GM12874 (cell line): ENCODE data around the gene MYO5B.

Source experiments
- CTCF ChIP-seq: IDR thresholded peaks from 2 replicates; pipeline ENCODE4 v1.5.1; 2011; ENCODE audit warnings: low read depth, mild to moderate bottlenecking, control low read depth, low read length, moderate library complexity; ENCODE audit not compliant: insufficient read depth

Gene MYO5B

GRCh38 chr18:50061876-50062517 is 132.9 kb downstream of the MYO5B start:
- no peak for TF ChIP-seq CTCF

- no peak for TF ChIP-seq CTCF
These were observed 134.1 kb downstream of the MYO5B start for GRCh38 chr18:50060822-50061221.

- no peak for TF ChIP-seq CTCF
These were observed 136.2 kb downstream of the MYO5B start for GRCh38 chr18:50058731-50059130.

- no peak for TF ChIP-seq CTCF
These were observed 137.9 kb downstream of the MYO5B start for GRCh38 chr18:50057009-50057408.

- TF ChIP-seq CTCF, result no peak
These were observed 138.8 kb downstream of the MYO5B start for GRCh38 chr18:50056185-50056584.

GRCh38 chr18:50055488-50055887 is 139.5 kb downstream of the MYO5B start:
- TF ChIP-seq CTCF, result no peak

- no peak for TF ChIP-seq CTCF
These were observed 141.8 kb downstream of the MYO5B start for GRCh38 chr18:50053111-50053510.
